Astrocyte (in vitro differentiated cells and primary cell): ENCODE results near the gene SH3BP2. TPM values are rescaled to one million over a fixed set of nuclear protein-coding genes. Genes with fewer than 3 reads are reported as not detected.

Source experiments
- DNase-seq: peaks from one replicate; pipeline ENCODE4 v3.0.0-alpha.2; 2010; ENCODE audit warnings: low read depth
- FAIRE-seq: peaks from 2 replicates; lab custom pipeline; 2011; peaks lifted over from hg19 to GRCh38; lab: Jason Lieb, UNC
- H2AFZ ChIP-seq: 2 replicates; pipeline ENCODE4 v1.6.0; 2012; ENCODE audit warnings: low read depth, low read length, inconsistent platforms
- H3K27ac ChIP-seq: 2 replicates; pipeline ENCODE4 v1.5.1; 2011; ENCODE audit warnings: low read depth, low read length, inconsistent platforms
- H3K27me3 ChIP-seq: 2 replicates; pipeline ENCODE4 v1.6.0; 2011; ENCODE audit warnings: low read length, inconsistent platforms; ENCODE audit not compliant: insufficient read depth
- H3K36me3 ChIP-seq: 2 replicates; pipeline ENCODE4 v1.5.1; 2011; ENCODE audit warnings: low read length, inconsistent platforms; ENCODE audit not compliant: insufficient read depth
- H3K4me1 ChIP-seq: 2 replicates; pipeline ENCODE4 v1.5.1; 2011; ENCODE audit warnings: low read length, inconsistent platforms; ENCODE audit not compliant: insufficient read depth
- H3K4me2 ChIP-seq: 2 replicates; pipeline ENCODE4 v1.6.0; 2012; ENCODE audit warnings: low read length, inconsistent platforms
- H3K4me3 ChIP-seq: 2 replicates; pipeline ENCODE4 v1.5.1; 2011; ENCODE audit warnings: low read depth, mild to moderate bottlenecking, low read length, inconsistent platforms; ENCODE audit not compliant: insufficient read depth
- H3K79me2 ChIP-seq: 2 replicates; pipeline ENCODE4 v1.6.0; 2012; ENCODE audit warnings: mild to moderate bottlenecking, low read length, inconsistent platforms; ENCODE audit not compliant: insufficient read depth
- H3K9ac ChIP-seq: 2 replicates; pipeline ENCODE4 v1.6.0; 2012; ENCODE audit warnings: mild to moderate bottlenecking, low read length, inconsistent platforms
- H3K9me3 ChIP-seq: 2 replicates; pipeline ENCODE4 v1.5.1; 2012; ENCODE audit warnings: low read depth, mild to moderate bottlenecking, low read length, inconsistent platforms; ENCODE audit not compliant: insufficient read depth
- H4K20me1 ChIP-seq: 2 replicates; pipeline ENCODE4 v1.6.0; 2012; ENCODE audit warnings: low read length, inconsistent platforms; ENCODE audit not compliant: insufficient read depth
- H3K27ac Mint-ChIP-seq: one replicate; pipeline ENCODE4 v1.8.0; 2021; ENCODE audit warnings: mild to moderate bottlenecking, mixed read lengths; ENCODE audit not compliant: unreplicated experiment
- H3K27me3 Mint-ChIP-seq: one replicate; pipeline ENCODE4 v1.8.0; 2021; ENCODE audit warnings: low read depth, mixed read lengths; ENCODE audit not compliant: unreplicated experiment
- H3K36me3 Mint-ChIP-seq: one replicate; pipeline ENCODE4 v1.8.0; 2021; ENCODE audit warnings: low read depth, mixed read lengths; ENCODE audit not compliant: unreplicated experiment
- H3K4me1 Mint-ChIP-seq: one replicate; pipeline ENCODE4 v1.8.0; 2021; ENCODE audit warnings: low read depth, mixed read lengths; ENCODE audit not compliant: unreplicated experiment
- H3K4me3 Mint-ChIP-seq: one replicate; pipeline ENCODE4 v1.8.0; 2021; ENCODE audit warnings: mild to moderate bottlenecking, moderate library complexity, mixed read lengths; ENCODE audit not compliant: unreplicated experiment
- H3K9me3 Mint-ChIP-seq: one replicate; pipeline ENCODE4 v1.8.0; 2021; ENCODE audit warnings: mild to moderate bottlenecking, mixed read lengths; ENCODE audit not compliant: unreplicated experiment
- CTCF ChIP-seq: IDR thresholded peaks from 2 replicates; pipeline ENCODE4 v1.5.1; 2011; ENCODE audit warnings: low read depth, mild to moderate bottlenecking, inconsistent platforms, low read length, moderate library complexity; ENCODE audit not compliant: insufficient read depth
- EZH2 ChIP-seq: IDR thresholded peaks from 2 replicates; pipeline ENCODE4 v1.6.1; 2012; ENCODE audit warnings: mild to moderate bottlenecking, low read length, inconsistent platforms; ENCODE audit not compliant: insufficient read depth
- total RNA-seq: library from RNA; stranded (reverse); gene quantifications from 2 replicates; pipeline ENCODE4 v1.2.1, GENCODE V29; 2021

SH3BP2 gene
- total RNA-seq, 1 donor from 2014 or later: 33.7 TPM

DNA sequence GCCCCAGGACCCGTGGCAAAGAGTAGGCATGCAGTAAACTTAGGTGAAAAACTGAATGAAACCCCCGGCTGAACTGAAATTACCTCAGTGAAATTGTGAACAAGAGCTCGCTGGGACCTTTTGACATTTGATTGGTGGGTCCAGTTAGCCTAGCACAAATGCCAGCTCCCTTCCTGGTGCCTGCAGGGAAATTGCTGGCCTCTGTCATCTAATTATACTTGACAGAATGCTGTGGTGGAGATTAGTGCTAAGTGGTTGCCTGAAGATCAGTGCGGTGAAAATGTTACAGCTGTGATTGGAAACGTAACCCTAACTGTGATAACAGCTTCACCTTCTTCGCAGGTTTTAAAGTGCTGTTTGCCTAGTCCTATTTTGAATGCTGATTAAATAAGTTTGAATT lies 93.7 kb downstream of the SH3BP2 start:
- Mint-ChIP-seq H3K27ac (no peak overlapping the region), H3K9me3 (no peaks in the 10 kb centered on the region), H3K4me3 (no peak overlapping the region), H3K36me3 (peaks cover 16% of the 10 kb centered on the region), H3K4me1 (peaks cover 10% of the 10 kb centered on the region), H3K27me3 (no peaks in the 10 kb centered on the region)
- no peaks in the 10 kb centered on the region for H3K9me3 ChIP-seq
- no peak for DNase-seq
- no peak overlapping the region for H2AFZ ChIP-seq
- TF ChIP-seq EZH2 (no peak), CTCF (no peak)
- H3K9ac ChIP-seq: no peak overlapping the region
- H3K79me2 ChIP-seq: peaks cover 39% of the 10 kb centered on the region
- H3K36me3 ChIP-seq: peaks cover 24% of the 10 kb centered on the region
- no peak overlapping the region for H3K4me3 ChIP-seq
- peaks cover 28% of the 10 kb centered on the region for H4K20me1 ChIP-seq
- no peak for FAIRE-seq
- no peak overlapping the region for H3K4me2 ChIP-seq
- H3K27me3 ChIP-seq: no peaks in the 10 kb centered on the region
- H3K27ac ChIP-seq: no peak overlapping the region
- peaks cover 6% of the 10 kb centered on the region for H3K4me1 ChIP-seq

GRCh38 chr4:2887343-2887742 lies 94.5 kb downstream of the SH3BP2 start:
- FAIRE-seq (no peak), DNase-seq (no peak)
- Histone ChIP-seq H3K27ac (no peak overlapping the region), H3K4me3 (no peak overlapping the region), H4K20me1 (peaks cover 35% of the 10 kb centered on the region), H3K79me2 (peaks cover 45% of the 10 kb centered on the region), H3K4me2 (no peak overlapping the region), H3K4me1 (peaks cover 7% of the 10 kb centered on the region), H3K9me3 (no peaks in the 10 kb centered on the region), H3K27me3 (no peaks in the 10 kb centered on the region), H3K9ac (no peak overlapping the region), H3K36me3 (peaks cover 26% of the 10 kb centered on the region), H2AFZ (no peak overlapping the region)
- Mint-ChIP-seq H3K36me3 (peaks cover 16% of the 10 kb centered on the region), H3K4me1 (peaks cover 5% of the 10 kb centered on the region), H3K4me3 (no peak overlapping the region), H3K27ac (no peak overlapping the region), H3K9me3 (no peaks in the 10 kb centered on the region), H3K27me3 (no peaks in the 10 kb centered on the region)
- TF ChIP-seq EZH2 (no peak), CTCF (no peak)

- Histone ChIP-seq H3K36me3 (peaks cover 28% of the 10 kb centered on the region), H3K27me3 (no peaks in the 10 kb centered on the region), H3K4me1 (peaks cover 7% of the 10 kb centered on the region), H3K79me2 (peaks cover 43% of the 10 kb centered on the region), H4K20me1 (peaks cover 46% of the 10 kb centered on the region), H3K9ac (no peak overlapping the region), H3K9me3 (no peaks in the 10 kb centered on the region), H3K27ac (no peak overlapping the region), H2AFZ (no peak overlapping the region), H3K4me3 (no peak overlapping the region), H3K4me2 (no peak overlapping the region)
- no peak for TF ChIP-seq CTCF
- TF ChIP-seq EZH2: no peak
- DNase-seq (no peak), FAIRE-seq (no peak)
- peaks cover 16% of the 10 kb centered on the region for H3K36me3 Mint-ChIP-seq
- H3K27ac Mint-ChIP-seq: no peak overlapping the region
- no peaks in the 10 kb centered on the region for H3K9me3 Mint-ChIP-seq
- no peaks in the 10 kb centered on the region for H3K27me3 Mint-ChIP-seq
- H3K4me1 Mint-ChIP-seq: peaks cover 5% of the 10 kb centered on the region
- H3K4me3 Mint-ChIP-seq: peak overlapping the region; percentile 45
These were observed 96.0 kb downstream of the SH3BP2 start for GRCh38 chr4:2888886-2889285.

Other genes with a start within 250 kb of the SH3BP2 start
- 31.1 and 33.7 TPM in 2 replicates for gene TNIP2, start 36.7 kb upstream of the SH3BP2 start, total RNA-seq
- 258 and 280 TPM in 2 replicates for gene ADD1, start 50.8 kb downstream of the SH3BP2 start, total RNA-seq
- gene NOP14, start 170.3 kb downstream of the SH3BP2 start, total RNA-seq: 28.3 and 35.3 TPM in 2 replicates
- 6.7 and 8.5 TPM in 2 replicates for gene GRK4, start 170.5 kb downstream of the SH3BP2 start, total RNA-seq